Measurements from ENCODE around the gene CFAP74. TPM values are rescaled to one million over a fixed set of nuclear protein-coding genes. Genes with fewer than 3 reads are reported as not detected.

The CFAP74 gene
- total and polyA plus RNA-seq, 2 of the 13 experiments (the other 11 are each of a cell fraction or from before 2014, with no cell fraction given), result 0.27 to 0.62 TPM

GRCh38 chr1:1919304-1920056, 84.1 kb downstream of the CFAP74 start (continued):
- TF ChIP-seq ZNF331 (CRISPR knock-in tag; IDR thresholded peaks at IDR 0.05) (peak; percentile 50; the same call in 1 of the 2 replicates), HOXA7 (CRISPR knock-in tag; IDR thresholded peaks at IDR 0.05) (no peak), MED13 (CRISPR knock-in tag; IDR thresholded peaks at IDR 0.05) (0 out of 2 replicates have a peak, but pooled peaks have one; percentile 36), ZSCAN21 (CRISPR knock-in tag; IDR thresholded peaks at IDR 0.05; ENCODE audit: borderline replicate concordance) (peak; percentile 77; the same call in 1 of the 2 replicates), ZNF101 (CRISPR knock-in tag; IDR thresholded peaks at IDR 0.05; ENCODE audit: borderline replicate concordance, low read depth) (no peak), AHDC1 (CRISPR knock-in tag; IDR thresholded peaks at IDR 0.05; ENCODE audit: borderline replicate concordance) (no peak), ZNF562 (CRISPR knock-in tag; IDR thresholded peaks at IDR 0.05; ENCODE audit: borderline replicate concordance) (no peak), ZNF503 (CRISPR knock-in tag; IDR thresholded peaks at IDR 0.05) (no peak), FOSL2 (CRISPR knock-in tag; IDR thresholded peaks at IDR 0.05) (no peak), CSRNP2 (CRISPR knock-in tag; conservative IDR thresholded peaks at IDR 0.05; ENCODE audit: low read depth) (no peak), FOXK2 (IDR thresholded peaks at IDR 0.05) (peak; percentile 21; the same call in 1 of the 2 replicates), SIN3B (IDR thresholded peaks at IDR 0.05; ENCODE audit: low read length) (no peak), SIX4 (CRISPR knock-in tag; IDR thresholded peaks at IDR 0.05) (no peak), GZF1 (CRISPR knock-in tag; IDR thresholded peaks at IDR 0.05) (no peak), HNRNPK (IDR thresholded peaks at IDR 0.05; ENCODE audit: low read depth, low read length, poor library complexity, severe bottlenecking) (peak; percentile 73), IKZF1 (IDR thresholded peaks at IDR 0.05) (no peak), ZUFSP (CRISPR knock-in tag; IDR thresholded peaks at IDR 0.05; ENCODE audit: borderline replicate concordance) (no peak), KLF16 (CRISPR knock-in tag; IDR thresholded peaks at IDR 0.05) (0 out of 4 replicates have a peak, but pooled peaks have one; percentile 31 to 60), ZKSCAN5 (CRISPR knock-in tag; IDR thresholded peaks at IDR 0.05) (no peak)

Data from HepG2 (cell line).